NCI-H82 treated with DMSO at 0.1 percent for 48 hours (cell line): ENCODE data around the gene TCFL5.

Source experiments
- DNase-seq: peaks from one replicate; lab custom pipeline; 2025; ENCODE audit not compliant: unreplicated experiment; lab: John Stamatoyannopoulos, UW

The TCFL5 gene

DNA sequence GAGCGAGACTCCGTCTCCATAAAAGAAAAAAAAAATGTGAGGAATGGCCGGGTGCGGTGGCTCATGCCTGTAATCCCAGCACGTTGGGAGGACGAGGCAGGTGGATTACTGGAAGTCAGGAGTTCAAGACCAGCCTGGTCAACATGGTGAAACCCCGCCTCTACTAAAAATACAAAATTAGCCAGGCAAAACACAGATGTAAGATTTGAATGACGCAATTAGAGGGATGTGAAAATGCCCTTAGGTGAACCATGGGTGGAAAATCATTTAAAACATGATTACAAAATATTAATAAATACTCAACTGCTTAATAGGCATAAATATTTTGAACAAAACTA, 23.9 kb downstream of the TCFL5 start:
- no peak for DNase-seq

GRCh38 chr20:62836967-62837490, 24.6 kb downstream of the TCFL5 start:
- no peak for DNase-seq

DNA sequence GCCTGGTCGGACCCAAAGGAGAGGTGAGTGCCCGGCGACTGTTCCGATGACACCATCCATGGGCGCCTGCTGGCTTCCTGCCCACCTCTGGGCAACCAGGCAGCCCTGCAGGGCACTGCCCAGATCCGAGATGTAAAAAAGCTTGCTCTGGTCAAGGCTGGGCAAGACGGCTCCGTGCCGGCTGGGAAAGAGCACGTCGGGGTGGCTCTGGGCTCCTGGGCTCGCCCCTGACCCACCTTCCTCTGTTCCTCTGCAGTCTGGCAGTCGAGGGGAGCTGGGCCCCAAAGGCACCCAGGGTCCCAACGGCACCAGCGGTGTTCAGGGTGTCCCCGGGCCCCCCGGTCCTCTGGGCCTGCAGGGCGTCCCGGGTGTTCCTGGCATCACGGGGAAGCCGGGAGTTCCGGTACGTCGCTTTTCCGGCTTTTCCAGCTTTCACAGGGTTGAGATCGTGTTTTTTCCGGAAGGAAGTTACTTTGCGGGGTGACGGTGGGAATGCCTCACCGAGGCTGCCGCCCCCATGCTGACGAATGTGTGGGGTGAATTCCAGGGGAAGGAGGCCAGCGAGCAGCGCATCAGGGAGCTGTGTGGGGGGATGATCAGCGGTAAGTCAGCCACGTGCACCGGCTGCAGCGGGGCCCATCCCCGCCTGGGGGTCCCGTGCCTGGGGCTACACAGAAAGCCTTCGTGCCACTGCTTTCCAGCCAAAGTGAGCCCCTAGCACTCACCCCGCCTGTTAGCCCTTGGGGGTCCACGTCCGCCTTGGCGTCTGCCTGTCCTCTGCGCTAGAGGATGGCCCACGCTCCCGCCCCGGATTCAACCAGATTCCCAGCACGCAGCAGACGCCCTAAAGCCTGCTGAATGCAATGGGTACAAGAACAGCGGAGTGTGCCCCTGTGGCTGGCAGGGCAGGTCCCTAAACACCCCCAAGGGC, 25.4 kb downstream of the TCFL5 start:
- DNase-seq: no peak

GRCh38 chr20:62834967-62835730, 26.5 kb downstream of the TCFL5 start:
- DNase-seq: no peak

- DNase-seq: no peak
These were observed 28.7 kb downstream of the TCFL5 start for GRCh38 chr20:62832951-62833391.

DNA sequence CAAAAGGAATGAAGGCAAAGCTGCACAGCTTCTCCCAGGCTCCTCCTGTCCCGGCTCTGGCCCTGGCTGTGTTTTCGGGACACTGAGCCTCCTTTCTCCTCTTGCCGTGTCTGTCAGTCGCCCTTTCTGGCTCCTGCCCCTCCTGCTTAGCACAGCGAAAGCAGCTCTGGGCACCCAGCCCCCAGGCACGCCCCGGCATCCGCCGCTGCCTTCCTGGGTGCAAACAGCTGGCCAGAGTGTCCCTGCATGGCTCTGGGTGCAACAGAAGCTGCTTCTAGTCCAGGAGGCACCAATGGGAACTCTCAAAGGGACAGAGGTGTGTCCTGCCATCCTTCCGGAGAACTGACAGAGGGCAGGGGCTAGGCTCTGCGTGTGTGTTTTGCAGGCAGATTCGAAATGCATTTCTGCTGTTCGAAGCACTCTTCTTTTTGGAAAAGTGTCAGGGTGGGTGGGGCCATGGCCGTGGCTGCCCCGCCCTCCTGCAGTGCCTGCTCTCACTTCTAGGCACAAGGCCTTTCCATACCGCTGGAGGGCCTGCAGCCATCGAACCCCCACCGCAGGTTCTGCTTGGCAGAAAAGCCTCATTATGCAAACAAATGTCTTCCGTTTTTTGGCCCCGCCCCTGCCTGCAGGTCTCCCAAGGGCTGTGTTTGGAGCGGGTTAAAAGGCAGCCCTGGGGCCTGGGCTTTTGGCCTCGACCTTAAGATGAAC, 29.3 kb downstream of the TCFL5 start:
- no peak for DNase-seq

GRCh38 chr20:62831854-62832211, 29.8 kb downstream of the TCFL5 start:
- no peak for DNase-seq

DNA sequence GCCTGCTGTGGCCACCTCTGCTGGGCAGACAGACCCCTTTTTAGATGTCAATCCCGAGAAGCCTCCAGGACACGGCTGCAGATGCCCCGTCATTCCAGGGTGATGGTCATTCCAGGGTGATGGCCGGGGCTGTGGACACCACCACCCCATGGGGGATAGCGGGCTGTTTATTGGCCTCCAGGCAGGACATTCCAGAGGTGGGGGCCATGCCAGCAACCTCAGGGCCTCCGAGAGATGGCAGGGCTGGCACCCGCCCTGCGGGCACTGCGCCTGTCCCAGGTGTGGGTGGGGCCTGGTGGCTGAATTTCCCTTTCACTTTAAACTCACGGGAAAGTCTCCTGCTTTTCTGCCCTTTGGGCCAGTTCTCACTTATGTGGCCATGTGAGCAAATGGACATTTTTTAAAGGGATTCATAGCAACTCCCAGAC, 30.2 kb downstream of the TCFL5 start:
- DNase-seq: no peak

DNA sequence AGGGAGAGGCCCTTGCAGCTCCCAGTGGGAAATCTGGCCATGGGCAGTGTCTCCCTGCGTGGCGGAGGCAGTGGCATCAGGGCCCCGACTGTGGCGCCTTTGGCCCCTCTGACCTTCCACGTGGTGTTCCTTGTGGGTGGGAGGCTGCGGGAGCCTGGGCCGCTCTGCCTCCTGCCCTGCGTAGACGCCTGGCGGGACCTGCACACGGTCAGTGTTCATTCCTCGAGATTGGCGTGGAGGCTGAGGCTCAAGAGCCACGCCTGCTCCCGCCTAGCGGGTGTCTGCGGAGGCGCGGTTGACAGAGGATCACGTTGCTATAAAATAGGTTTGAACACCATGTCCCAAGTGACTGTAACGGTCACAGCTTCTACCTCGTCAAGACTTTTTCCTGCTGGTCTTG, 30.8 kb downstream of the TCFL5 start:
- DNase-seq: no peak

GRCh38 chr20:62830251-62830650, 31.4 kb downstream of the TCFL5 start:
- no peak for DNase-seq

GRCh38 chr20:62829231-62830230, 32.1 kb downstream of the TCFL5 start:
- DNase-seq: no peak

DNA sequence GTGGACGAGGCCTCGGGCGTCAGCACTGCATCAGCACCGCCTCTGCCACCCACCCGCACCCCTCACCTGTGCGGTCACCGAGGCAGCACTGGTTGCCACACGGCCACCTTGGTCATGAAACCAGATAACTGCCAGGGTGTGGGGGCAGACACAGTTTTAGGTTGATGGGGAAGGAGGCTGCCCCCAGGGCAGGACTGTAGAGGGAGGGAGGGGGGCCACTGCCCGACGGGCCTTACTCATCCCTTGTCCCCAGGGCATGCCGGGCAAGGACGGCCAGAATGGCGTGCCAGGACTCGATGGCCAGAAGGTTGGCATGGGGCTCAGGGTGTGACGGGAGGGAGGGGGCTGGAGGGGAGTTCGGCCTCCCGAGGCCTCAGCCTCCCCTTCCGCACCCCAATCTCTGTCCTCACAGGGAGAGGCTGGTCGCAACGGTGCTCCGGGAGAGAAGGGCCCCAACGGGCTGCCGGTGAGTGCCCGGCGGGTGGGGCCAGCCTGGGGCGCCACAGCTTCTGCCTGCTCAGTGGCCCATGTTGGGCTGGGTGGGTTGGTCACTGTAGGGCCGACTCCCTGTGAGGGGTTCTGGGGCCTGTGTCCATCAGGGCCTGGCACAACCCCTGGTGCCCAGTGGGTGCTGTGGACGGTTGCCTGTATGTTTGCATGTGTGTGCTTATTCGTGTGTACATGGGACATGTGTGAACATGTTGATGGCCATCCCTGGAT, 33.0 kb downstream of the TCFL5 start:
- no peak for DNase-seq

DNA sequence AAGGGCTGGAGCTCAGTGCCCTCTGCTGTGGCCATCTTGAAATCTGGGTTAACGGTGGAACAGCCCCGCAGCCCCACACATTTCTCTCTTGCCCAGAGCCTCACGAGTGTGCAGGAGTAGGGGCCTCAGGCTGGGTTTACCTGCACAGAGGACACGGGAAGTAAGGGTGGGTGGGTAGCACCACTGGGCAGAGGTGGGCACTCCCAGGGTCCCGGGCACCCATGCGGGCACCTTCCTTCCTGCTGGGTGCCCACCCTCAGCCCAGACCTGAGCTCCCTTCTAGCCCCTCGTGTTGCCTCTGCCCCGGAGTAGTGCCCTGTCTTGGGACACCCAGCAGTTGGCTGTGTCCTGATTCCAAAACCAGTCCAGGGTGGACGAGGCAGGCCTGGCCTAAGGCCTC, 33.6 kb downstream of the TCFL5 start:
- DNase-seq: no peak

- DNase-seq: no peak
These were observed 34.1 kb downstream of the TCFL5 start for GRCh38 chr20:62827311-62828038.

GRCh38 chr20:62826646-62827310, 34.8 kb downstream of the TCFL5 start:
- DNase-seq: no peak

DNA sequence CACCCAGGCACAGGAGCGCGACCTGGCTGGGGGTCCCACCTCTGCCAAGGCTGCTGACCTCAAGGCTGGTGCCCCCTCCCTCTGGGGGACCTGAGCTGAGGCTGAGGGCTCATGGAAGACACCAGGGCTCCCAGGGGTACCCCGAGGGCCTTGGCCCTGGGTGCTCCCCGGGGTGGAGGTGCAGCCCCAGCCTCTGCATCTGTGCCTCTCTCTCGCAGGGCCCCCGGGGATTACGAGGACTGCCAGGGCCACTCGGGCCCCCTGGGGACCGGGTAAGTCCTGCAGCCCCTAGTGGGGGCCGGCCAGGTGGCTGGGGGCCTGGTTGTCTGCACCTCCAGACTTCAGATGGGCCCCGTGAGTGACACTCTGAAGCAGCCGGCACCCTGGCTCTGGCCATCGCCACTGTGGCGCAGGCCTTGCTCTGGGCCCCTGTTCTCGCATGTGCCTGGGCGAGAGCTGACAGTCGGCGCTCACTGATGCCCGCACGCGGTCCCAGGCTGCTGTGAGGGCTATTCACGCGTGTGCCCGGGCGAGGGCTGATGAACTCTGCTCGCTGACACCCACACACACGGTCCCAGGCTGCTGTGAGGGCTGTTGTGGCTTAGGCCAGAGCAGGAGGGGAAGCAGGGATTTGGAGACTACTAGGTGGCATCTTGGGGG, 35.5 kb downstream of the TCFL5 start:
- DNase-seq: no peak

- no peak for DNase-seq
These were observed 36.2 kb downstream of the TCFL5 start for GRCh38 chr20:62825333-62825985.
